A673 (cell line): ENCODE data around the gene NPAS1. TPM values are rescaled to one million over a fixed set of nuclear protein-coding genes. Genes with fewer than 3 reads are reported as not detected.
A peak's percentile ranks its signal among the peaks of the same experiment; 100 is the strongest.

Experiments
- BruUV-seq: library from RNA; stranded (reverse); fragments of 400-500 nt; replicated peaks from 2 replicates; lab custom pipeline; 2021; lab: Mats Ljungman, UMichigan
- CTCF ChIA-PET: fragments of 300-600 bp; sonication (Branson Sonifier 250); formaldehyde crosslinking; loops from one replicate; lab custom pipeline; 2022; ENCODE audit warnings: antibody characterized with exemption; lab: Charles Lee
- POLR2A ChIA-PET: fragments of 300-600 bp; sonication (Branson Sonifier 250); formaldehyde crosslinking; loops from one replicate; lab custom pipeline; 2022; ENCODE audit warnings: antibody characterized with exemption; ENCODE audit not compliant: low non-redundant PET; lab: Charles Lee
- DNase-seq: peaks from one replicate; pipeline ENCODE4 v3.0.0-alpha.2; 2015; ENCODE audit warnings: low spot score
- H3K27ac ChIP-seq: fragments of 200-600 bp; sonication (generic); 2 replicates; pipeline ENCODE4 v1.5.1; 2016; ENCODE audit warnings: mixed run types, low read depth, mild to moderate bottlenecking, mixed read lengths, antibody characterized with exemption, low read length; ENCODE audit not compliant: poor library complexity, severe bottlenecking
- H3K27me3 ChIP-seq: fragments of 200-600 bp; sonication (generic); replicated peaks from 2 replicates; pipeline ENCODE4 v1.6.1; 2017; ENCODE audit warnings: mixed run types, low read depth, mild to moderate bottlenecking, mixed read lengths, antibody characterized with exemption, low read length; ENCODE audit not compliant: insufficient read depth, poor library complexity
- H3K36me3 ChIP-seq: fragments of 200-600 bp; sonication (generic); 2 replicates; pipeline ENCODE4 v1.6.1; 2016; ENCODE audit warnings: mixed run types, mild to moderate bottlenecking, mixed read lengths, antibody characterized with exemption, low read length; ENCODE audit not compliant: insufficient read depth, poor library complexity, severe bottlenecking
- H3K4me1 ChIP-seq: fragments of 200-600 bp; sonication (generic); 2 replicates; pipeline ENCODE4 v1.6.1; 2017; ENCODE audit warnings: mixed run types, mild to moderate bottlenecking, mixed read lengths, antibody characterized with exemption, low read length; ENCODE audit not compliant: insufficient read depth, poor library complexity, severe bottlenecking
- H3K4me3 ChIP-seq: fragments of 200-600 bp; sonication (generic); 2 replicates; pipeline ENCODE4 v1.5.1; 2016; ENCODE audit warnings: low read depth, mixed run types, mild to moderate bottlenecking, mixed read lengths, low read length; ENCODE audit not compliant: poor library complexity, severe bottlenecking
- H3K9me3 ChIP-seq: fragments of 200-600 bp; sonication (generic); 2 replicates; pipeline ENCODE4 v1.6.1; 2016; ENCODE audit warnings: mixed run types, low read depth, mild to moderate bottlenecking, mixed read lengths, antibody characterized with exemption, low read length; ENCODE audit not compliant: poor library complexity, severe bottlenecking
- CTCF ChIP-seq: fragments of 300-800, 200-600 bp; sonication (generic); conservative IDR thresholded peaks from 2 replicates; pipeline ENCODE4 v1.5.1; 2017; ENCODE audit warnings: low read depth, mild to moderate bottlenecking, antibody characterized with exemption, low read length, moderate library complexity, mixed read lengths
- EZH2 ChIP-seq: fragments of 200-600 bp; sonication (generic); IDR thresholded peaks from 2 replicates; pipeline ENCODE4 v1.6.1; 2017; ENCODE audit warnings: borderline replicate concordance, low read depth, mild to moderate bottlenecking, mixed read lengths, antibody characterized with exemption, low read length; ENCODE audit not compliant: poor library complexity, severe bottlenecking
- intact Hi-C: fragments of 100-400 bp; cut with micrococcal nuclease; formaldehyde crosslinking; loops from one replicate; pipeline ENCODE4 v1.10.0; 2022; ENCODE audit not compliant: unreplicated experiment
- total RNA-seq: library from RNA; stranded (reverse); gene quantifications from 2 replicates; pipeline ENCODE4 v1.2.3, GENCODE V29; 2021

Gene NPAS1
- total RNA-seq, 1 experiment from 2014 or later = 2.1 TPM

GRCh38 chr19:46974181-46974580 is 45.5 kb upstream of the NPAS1 start:
- peak overlapping the region; percentile 85 for H3K27ac ChIP-seq
- no peaks in the 10 kb centered on the region for H3K36me3 ChIP-seq
- ChIA-PET POLR2A (no interaction called here), CTCF (no interaction called here)
- TF ChIP-seq CTCF (no peak), EZH2 (no peak)
- H3K4me1 ChIP-seq = peaks cover 53% of the 10 kb centered on the region
- intact Hi-C loops = no loop called here
- no TSS peak for BruUV-seq
- no peaks in the 10 kb centered on the region for H3K27me3 ChIP-seq
- H3K9me3 ChIP-seq = no peaks in the 10 kb centered on the region
- no peak for DNase-seq
- no peak overlapping the region for H3K4me3 ChIP-seq

- Histone ChIP-seq H3K4me3 (no peak overlapping the region), H3K4me1 (peaks cover 57% of the 10 kb centered on the region), H3K9me3 (no peaks in the 10 kb centered on the region), H3K27ac (peak overlapping the region; percentile 85), H3K27me3 (no peaks in the 10 kb centered on the region), H3K36me3 (no peaks in the 10 kb centered on the region)
- ChIA-PET POLR2A (interaction anchor here (0.6 kb wide), 2 partner anchors 114 to 187 kb away, joined by 3 to 4 read pairs; partner anchors contain the start of gene ARHGAP35), CTCF (interaction anchor here (0.5 to 1.2 kb wide), 4 partner anchors 15 to 493 kb away, joined by 3 to 8 read pairs (median 4); no protein-coding TSS in a partner anchor)
- intact Hi-C loops = no loop called here
- no peak for TF ChIP-seq EZH2
- no peak for TF ChIP-seq CTCF
- peak; percentile 80 for DNase-seq
- no TSS peak for BruUV-seq
Observed at GRCh38 chr19:46975011-46975924, 44.4 kb upstream of the NPAS1 start.

GRCh38 chr19:46975925-46976782 is 43.5 kb upstream of the NPAS1 start:
- no TSS peak for BruUV-seq
- CTCF ChIA-PET = interaction anchor here (0.5 to 1.2 kb wide), 4 partner anchors 14 to 492 kb away, joined by 3 to 8 read pairs (median 4); no protein-coding TSS in a partner anchor
- peak overlapping the region; percentile 85 for H3K27ac ChIP-seq
- peak; percentile 73 for DNase-seq
- H3K4me1 ChIP-seq = peaks cover 57% of the 10 kb centered on the region
- TF ChIP-seq EZH2 = no peak
- TF ChIP-seq CTCF = no peak
- no peaks in the 10 kb centered on the region for H3K27me3 ChIP-seq
- no peak overlapping the region for H3K4me3 ChIP-seq
- intact Hi-C loops = no loop called here
- POLR2A ChIA-PET = interaction anchor here (0.6 kb wide), 2 partner anchors 115 to 188 kb away, joined by 3 to 4 read pairs; partner anchors contain the start of gene ARHGAP35
- no peaks in the 10 kb centered on the region for H3K36me3 ChIP-seq
- no peaks in the 10 kb centered on the region for H3K9me3 ChIP-seq
